Astrocyte (in vitro differentiated cells and primary cell): ENCODE data around the gene RAB37.

Experiments
- EZH2 ChIP-seq: IDR thresholded peaks from 2 replicates; pipeline ENCODE4 v1.6.1; 2012; ENCODE audit warnings: mild to moderate bottlenecking, low read length, inconsistent platforms; ENCODE audit not compliant: insufficient read depth
- TF ChIP-seq, protein P1 (sequence below): IDR thresholded peaks from 2 replicates; pipeline ENCODE4 v1.5.1; 2011; ENCODE audit warnings: low read depth, mild to moderate bottlenecking, inconsistent platforms, low read length, moderate library complexity; ENCODE audit not compliant: insufficient read depth

- TF ChIP-seq, protein P1, sequence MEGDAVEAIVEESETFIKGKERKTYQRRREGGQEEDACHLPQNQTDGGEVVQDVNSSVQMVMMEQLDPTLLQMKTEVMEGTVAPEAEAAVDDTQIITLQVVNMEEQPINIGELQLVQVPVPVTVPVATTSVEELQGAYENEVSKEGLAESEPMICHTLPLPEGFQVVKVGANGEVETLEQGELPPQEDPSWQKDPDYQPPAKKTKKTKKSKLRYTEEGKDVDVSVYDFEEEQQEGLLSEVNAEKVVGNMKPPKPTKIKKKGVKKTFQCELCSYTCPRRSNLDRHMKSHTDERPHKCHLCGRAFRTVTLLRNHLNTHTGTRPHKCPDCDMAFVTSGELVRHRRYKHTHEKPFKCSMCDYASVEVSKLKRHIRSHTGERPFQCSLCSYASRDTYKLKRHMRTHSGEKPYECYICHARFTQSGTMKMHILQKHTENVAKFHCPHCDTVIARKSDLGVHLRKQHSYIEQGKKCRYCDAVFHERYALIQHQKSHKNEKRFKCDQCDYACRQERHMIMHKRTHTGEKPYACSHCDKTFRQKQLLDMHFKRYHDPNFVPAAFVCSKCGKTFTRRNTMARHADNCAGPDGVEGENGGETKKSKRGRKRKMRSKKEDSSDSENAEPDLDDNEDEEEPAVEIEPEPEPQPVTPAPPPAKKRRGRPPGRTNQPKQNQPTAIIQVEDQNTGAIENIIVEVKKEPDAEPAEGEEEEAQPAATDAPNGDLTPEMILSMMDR: no peak
- no peak for TF ChIP-seq EZH2
Measured at GRCh38 chr17:74742153-74742515, 5.1 kb downstream of the RAB37 start.
